GM18526 (cell line): ENCODE results near the gene IQGAP2.

Experiments used
- POLR2A ChIP-seq: IDR thresholded peaks from 3 replicates; pipeline ENCODE4 v1.6.1; 2011; ENCODE audit not compliant: insufficient read length; ENCODE audit errors: extremely low read depth

The IQGAP2 gene

DNA sequence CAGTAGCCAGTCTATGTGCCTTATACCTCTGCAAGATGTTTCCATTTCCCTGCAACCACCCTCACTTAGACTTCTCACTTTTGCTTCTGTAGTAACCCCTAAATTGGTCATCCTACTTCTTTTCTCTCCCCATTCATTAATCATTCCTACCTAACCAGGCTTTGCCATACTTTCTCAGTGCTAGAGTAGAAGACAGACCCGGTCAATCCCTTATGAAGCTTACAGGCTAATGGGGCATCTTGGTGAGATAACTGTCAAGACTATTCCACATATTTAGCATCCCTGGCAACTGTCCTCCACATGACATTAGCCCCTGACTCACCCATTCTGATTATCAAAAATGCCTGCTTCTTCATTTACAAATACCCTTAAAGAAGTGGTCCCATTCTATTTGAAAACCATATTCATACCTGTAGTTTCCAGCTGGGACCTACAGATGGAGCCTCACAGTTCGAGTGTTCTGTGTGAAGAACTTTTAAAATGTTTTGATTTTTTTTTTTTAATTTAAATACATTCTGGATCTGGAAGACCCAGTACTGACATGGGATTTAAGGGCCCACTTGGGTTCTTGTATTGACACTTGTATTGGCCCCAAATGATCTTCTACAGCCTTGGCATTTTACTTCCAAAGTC is 199.1 kb downstream of the IQGAP2 start:
- no peak for TF ChIP-seq POLR2A

GRCh38 chr5:76604838-76605237 is 201.8 kb downstream of the IQGAP2 start:
- no peak for TF ChIP-seq POLR2A

DNA sequence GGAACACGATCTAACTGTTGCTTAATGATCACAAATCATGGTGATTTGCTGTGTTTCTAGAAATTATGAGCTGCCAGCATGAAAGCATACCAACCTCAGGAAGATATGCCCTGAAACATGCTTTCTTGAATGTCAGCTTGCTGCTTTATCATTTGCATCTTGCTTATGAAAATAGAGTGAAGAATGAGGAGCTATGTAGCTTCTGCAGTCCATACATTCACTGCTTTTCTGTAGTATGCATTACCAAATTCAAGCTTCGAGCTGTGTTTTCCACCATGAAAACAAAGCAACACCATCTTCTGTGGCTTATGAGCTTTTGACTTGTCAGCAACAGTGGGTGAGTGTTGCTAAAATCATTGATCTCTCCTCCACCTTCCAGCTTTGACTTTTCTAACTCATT is 203.6 kb downstream of the IQGAP2 start:
- no peak for TF ChIP-seq POLR2A

DNA sequence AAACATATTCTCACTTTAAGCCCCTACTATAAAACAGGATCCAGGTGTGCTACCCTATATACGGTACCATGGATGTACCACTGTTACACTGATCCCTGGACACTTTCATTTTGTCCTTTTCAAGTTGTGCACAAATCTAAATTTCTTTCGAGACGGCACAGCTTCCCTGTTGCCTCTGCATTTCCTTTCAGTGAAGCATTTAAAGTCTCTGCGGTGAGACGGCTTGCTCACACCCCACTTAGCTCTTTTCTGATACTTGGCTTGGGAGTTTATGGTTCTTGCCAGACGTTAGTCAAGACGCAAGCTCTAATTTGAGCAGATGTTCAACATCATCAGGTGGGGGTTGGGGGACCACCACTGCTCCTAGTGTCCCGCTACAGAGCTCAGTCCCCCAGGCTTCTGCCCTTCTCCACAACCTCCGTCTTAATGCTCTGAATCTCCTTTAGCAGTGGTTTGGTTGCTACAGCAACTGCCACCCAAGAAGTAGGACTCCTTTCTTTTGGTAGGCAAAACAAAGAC is 204.3 kb downstream of the IQGAP2 start:
- no peak for TF ChIP-seq POLR2A

DNA sequence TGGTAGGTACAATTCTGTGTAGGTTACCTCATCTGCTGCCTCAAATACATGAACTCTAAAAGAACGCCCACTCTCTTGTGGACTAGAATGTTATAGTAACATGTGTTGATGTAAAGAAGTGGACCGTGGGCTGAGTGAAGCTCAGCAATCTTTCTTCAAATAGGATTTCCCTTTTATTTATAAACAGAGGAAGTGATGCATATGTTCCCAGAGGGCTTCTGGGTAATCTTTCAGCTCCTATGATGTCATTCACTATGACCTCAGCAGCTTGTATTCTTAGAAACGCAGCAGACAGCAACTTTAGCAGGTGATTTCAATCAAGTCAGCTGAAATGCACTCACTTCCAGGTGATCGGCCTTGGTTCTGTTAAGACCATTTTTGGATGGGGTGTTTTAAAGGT is 205.7 kb downstream of the IQGAP2 start:
- no peak for TF ChIP-seq POLR2A

DNA sequence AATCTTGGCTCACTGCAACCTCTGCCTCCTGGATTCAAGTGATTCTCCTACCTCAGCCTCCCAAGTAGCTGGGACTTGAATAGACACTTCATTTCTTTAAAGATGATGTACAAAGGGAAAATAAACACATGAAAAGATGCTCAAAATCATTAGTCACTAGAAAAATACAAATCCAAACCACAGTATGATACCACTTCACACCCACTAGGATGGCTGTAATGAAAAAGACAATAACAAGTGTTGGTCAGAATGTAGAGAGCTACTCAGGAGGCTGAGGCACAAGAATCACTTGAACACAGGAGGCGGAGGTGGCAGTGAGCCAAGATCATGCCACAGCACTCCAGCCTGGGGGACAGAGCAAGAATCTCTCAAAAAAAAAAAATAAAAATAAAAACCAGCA is 207.1 kb downstream of the IQGAP2 start:
- TF ChIP-seq POLR2A = no peak

GRCh38 chr5:76612942-76613341 is 209.9 kb downstream of the IQGAP2 start:
- TF ChIP-seq POLR2A = no peak

DNA sequence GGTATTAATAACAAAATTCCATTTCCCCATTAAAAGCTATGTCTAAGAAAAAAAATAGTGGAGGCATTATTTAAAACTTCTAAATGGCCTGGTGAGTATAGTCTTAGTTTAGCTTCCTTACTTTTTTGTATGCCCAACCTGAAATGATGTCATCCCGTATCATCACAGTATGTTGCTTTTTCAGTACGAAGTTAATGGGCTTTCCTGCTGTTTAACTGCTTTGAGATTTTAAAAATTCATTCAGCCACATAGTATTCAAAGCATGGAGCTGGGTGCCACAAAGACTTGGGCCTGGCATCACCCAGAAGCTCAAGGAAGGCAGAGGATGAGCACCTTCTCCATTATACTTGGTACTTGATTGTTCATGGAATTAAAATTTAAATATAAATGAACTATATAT is 212.7 kb downstream of the IQGAP2 start:
- TF ChIP-seq POLR2A = no peak

GRCh38 chr5:76616206-76616605 is 213.1 kb downstream of the IQGAP2 start:
- TF ChIP-seq POLR2A = no peak

GRCh38 chr5:76617229-76617628 is 214.1 kb downstream of the IQGAP2 start:
- no peak for TF ChIP-seq POLR2A

DNA sequence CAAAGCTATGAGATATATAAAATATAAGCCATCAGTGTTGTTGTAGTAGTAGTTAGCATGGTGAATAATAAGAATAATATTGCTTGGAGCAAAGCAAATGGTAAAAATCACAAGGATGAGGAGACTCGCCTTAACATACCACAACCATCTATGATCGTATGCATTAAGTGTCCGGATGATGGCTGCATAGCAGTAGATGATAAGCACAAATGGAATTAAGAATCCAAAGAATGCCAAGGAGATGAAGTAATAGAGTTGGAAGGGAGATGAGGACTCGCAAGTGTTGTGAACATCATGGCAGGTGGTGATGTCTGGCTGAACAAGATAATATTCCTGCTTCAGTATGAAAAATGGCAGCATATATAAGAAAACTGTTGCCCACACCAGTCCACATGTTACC is 214.6 kb downstream of the IQGAP2 start:
- TF ChIP-seq POLR2A = no peak

- TF ChIP-seq POLR2A = no peak
These were observed 217.1 kb downstream of the IQGAP2 start for GRCh38 chr5:76620166-76620565.

- no peak for TF ChIP-seq POLR2A
These were observed 219.0 kb downstream of the IQGAP2 start for GRCh38 chr5:76622076-76622475.

DNA sequence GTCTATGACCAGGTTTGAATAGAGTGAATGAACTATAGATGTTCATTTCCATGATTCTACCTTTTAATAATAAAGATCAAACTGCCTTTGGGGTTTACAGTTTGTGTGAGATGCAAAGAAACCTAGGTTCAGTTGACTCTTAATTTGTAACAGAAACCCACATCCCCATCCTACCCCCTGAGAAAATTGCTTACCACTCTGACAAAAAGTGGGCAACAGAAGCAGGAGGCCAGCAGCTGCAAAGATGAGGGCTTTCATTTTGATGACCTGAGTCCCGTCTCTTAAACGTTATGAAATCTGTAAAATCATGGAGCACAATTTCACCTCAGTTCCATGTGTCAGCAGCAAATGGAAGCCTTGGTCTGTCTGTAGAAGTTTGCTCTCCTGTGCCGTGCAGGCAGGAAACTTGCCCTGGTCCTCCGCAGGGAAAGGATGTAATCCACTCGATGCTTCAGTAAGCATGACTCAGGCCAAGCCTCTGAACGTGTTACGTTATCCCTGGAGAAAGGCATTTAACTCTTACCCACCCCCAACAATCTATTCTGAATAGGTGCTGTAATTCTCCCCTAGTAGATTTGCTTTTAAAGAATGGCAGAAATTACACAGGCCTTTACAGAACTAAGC is 220.0 kb downstream of the IQGAP2 start, which contains the start of gene F2RL2:
F2RL2 (minus strand) TSS at position 431 of the 624 bp plus-strand sequence; CDS start at position 258, 173 bp downstream.
- no peak for TF ChIP-seq POLR2A

GRCh38 chr5:76625087-76625815 is 222.2 kb downstream of the IQGAP2 start:
- no peak for TF ChIP-seq POLR2A

GRCh38 chr5:76626738-76627137 is 223.7 kb downstream of the IQGAP2 start:
- no peak for TF ChIP-seq POLR2A
